Measurements from ENCODE around the gene B3GAT3.
"Not testable (repeated sequence)": the region's sequence is repeated elsewhere in the genome, so short reads cannot be mapped to it uniquely, and the experiment has no call there.

The B3GAT3 gene

DNA sequence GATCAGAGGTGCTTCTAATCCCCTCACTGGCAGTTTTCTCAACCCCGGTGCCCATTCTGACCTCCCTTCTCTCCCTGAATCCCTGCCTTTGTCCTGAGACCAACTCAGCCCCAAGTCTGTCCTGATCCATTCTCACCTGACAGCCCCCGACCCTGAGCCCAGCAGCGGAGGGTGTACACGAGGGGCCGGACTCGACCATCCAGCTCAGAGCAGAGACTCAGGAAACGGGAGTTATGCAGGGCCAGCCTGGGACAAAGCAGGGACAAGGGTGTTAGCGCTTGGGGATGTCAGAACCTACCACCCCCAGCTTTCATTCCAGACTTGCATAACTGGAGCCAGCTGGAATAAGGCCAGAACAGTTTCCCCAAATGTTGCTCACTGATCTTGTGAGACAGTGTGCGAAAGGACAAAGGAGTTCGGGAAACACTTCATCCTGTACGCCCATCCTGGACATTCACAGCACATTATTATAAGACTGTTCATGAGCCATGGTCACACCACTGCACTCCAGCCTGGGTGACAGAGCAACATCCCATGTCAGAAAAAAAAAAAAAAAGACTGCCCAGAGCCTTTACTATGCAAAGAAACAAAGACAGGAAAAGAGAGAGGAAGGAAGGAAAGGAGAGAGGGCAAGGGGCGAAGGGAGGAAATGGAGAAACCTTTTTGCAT, 44.6 kb downstream of the B3GAT3 start:
- DNase-seq = no peak

DNA sequence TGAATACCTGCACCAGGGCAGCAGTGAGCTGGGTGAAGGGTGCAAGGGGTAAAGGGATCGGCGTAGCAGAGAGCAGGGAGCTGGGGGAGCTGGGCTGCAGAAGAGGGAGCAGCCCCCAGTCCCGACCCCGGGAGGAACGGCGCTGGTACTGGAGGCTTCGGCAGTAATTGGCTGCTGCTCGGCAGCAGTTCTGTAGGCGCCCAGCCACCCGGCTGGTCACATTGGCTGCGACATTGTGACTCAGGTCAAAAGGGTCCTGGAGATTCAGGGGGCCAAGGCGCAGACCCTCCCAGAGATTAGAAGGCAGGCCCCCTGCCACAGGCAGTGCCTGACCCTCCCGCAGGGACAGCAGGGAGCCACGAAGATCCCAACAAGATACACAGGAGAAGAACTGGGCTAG, 45.9 kb downstream of the B3GAT3 start:
- DNase-seq = no peak

GRCh38 chr11:62575156-62575555, 46.6 kb downstream of the B3GAT3 start:
- DNase-seq = no peak

DNA sequence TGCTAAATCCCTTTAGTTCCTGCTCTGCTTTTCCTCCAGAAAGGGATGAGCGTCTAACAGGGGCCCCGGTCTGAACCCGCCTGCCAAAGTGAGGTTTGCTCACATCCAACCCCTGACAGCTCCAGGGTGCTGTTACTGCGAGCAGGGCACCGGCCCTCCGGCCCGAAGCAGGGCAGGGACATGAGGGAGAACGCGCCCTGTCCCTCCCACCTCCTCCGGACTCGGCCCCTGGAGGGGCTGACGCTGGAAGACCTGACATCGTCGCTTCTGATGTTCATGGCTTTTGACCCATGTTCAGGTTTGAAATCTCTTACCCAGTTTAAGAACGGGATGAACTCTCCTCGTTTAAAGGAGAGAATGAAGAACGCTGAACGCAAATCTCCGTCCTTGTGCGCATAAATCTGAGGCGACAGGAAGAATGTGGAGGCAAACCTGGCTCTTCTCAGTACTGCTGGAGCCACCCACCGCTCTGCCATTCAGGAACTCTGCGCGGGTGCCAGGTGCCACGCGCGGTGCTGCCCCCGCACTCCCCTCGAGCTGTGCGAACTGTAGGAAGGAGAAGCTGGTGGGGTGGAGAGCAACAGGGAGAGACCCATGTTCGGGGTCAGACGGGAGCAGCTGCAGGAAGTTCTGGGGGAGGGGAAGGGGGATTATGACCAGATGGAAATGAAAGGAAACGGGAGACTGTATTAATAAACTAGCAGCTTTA, 47.3 kb downstream of the B3GAT3 start:
- peak; percentile 73 for DNase-seq

GRCh38 chr11:62573592-62574362, 48.0 kb downstream of the B3GAT3 start, which contains the start of gene EEF1G:
Gene EEF1G, minus strand, starts transcription at chr11:62573891. Its CDS starts 49 bp downstream, at chr11:62573842.
- peak; percentile 95 for DNase-seq

DNA sequence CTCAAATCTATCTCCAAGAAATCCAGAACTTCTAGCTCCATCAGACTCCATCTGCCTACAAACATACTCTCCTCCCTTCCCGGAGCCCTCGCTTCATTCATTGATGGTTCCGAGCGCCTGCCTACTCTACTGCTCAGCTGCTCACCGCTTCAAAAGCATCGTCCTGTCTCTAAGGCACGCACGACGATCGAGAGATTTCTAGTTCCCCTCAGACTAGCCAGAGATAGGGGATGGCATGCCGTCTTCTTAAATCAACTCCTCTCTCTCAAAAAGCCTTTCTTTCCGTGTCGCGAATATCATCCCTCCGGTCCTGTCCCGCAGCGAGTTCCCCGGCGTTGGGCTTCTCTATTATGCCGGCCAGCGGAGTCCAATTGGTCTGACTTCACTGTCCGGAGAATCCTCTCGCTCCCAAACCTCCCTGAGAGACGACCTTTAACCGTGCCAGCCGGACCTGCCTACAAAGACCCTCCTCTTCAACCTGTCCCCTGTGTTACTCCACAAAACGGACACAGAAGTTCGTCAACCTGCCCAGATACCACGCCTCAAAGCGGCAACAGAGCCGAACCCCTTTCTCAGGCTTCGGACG, 48.7 kb downstream of the B3GAT3 start:
- DNase-seq = peak; percentile 72

- no peak for DNase-seq
Observed at GRCh38 chr11:62572431-62572830, 49.4 kb downstream of the B3GAT3 start.

GRCh38 chr11:62571493-62571892, 50.3 kb downstream of the B3GAT3 start:
- not testable (repeated sequence) for DNase-seq

DNA sequence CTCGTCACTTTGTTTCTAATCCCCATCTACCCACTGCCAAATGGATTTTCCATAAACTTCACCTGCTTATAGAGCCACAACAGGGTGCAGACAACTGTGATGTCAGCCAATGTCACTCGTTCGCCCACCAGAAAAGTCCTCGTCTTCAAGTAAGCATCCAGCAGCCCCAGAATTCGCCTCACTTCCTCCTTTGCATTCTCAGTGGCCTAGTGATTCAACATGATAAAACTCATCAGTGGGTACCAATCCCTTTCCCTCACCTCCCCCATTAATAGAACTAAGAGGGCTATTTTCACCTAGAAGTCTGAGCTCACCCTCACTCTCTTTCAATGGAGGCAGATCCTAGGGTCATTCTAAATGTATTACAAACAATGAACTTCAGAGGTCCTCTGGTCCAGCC, 50.9 kb downstream of the B3GAT3 start:
- not testable (repeated sequence) for DNase-seq

GRCh38 chr11:62569611-62570010, 52.2 kb downstream of the B3GAT3 start:
- DNase-seq = no peak

DNA sequence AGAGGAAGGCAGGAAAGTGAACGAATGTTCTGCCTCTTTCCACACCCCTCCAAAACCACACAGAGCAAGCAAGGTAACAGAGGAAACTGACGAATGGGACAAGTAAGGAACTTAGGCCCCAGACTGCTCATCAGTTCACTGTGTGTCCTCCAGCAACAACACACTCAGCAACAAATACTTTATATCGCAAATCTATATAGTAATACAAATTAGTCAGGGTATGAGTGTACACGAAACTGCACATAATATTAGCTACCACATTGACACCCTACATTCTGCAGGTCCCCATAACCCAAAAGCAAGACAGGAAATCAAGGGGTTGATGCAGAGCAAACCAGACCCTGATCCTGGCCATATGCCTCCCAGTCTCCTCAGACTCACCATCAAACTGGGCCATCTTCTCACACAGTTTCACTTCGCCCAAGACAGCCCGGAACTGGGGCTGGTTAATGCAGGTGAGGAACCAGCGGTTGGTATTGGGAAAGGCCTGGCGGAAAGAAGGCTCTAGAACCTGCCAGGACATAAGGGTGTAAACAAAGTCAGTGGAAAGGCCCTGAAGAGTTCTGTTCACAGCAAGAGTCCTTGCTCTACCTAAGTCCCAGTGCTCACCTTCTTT, 54.7 kb downstream of the B3GAT3 start:
- DNase-seq = no peak

- DNase-seq = no peak
Observed at GRCh38 chr11:62566247-62566646, 55.5 kb downstream of the B3GAT3 start.

All from activated CD8-positive, alpha-beta memory T cell treated with anti-CD3 and anti-CD28 coated beads, Interleukin-2, amount 50 U/mL, for 48 hours (primary cell).